Measurements from ENCODE around the gene TP73.

The TP73 gene

GRCh38 chr1:3670823-3671265, 18.5 kb downstream of the TP73 start:
- H3K27ac ChIP-seq, result no peak overlapping the region
- H3K4me2 ChIP-seq, result peak overlapping the region; percentile 57
- no peaks in the 10 kb centered on the region for H3K9me3 ChIP-seq
- H3K4me1 ChIP-seq, result peaks cover 91% of the 10 kb centered on the region
- H3K36me3 ChIP-seq, result no peaks in the 10 kb centered on the region
- no peaks in the 10 kb centered on the region for H4K20me1 ChIP-seq
- no peak overlapping the region for H3K9ac ChIP-seq
- H3K4me3 ChIP-seq, result no peak overlapping the region
- no peak for TF ChIP-seq Cebpa-rat (IDR thresholded peaks at IDR 0.05)
- H3K27me3 ChIP-seq, result no peaks in the 10 kb centered on the region

GRCh38 chr1:3671371-3672180, 19.3 kb downstream of the TP73 start:
- no peak for TF ChIP-seq Cebpa-rat (IDR thresholded peaks at IDR 0.05)
- H3K4me2 ChIP-seq, result peak overlapping the region; percentile 57

GRCh38 chr1:3672231-3672970, 20.1 kb downstream of the TP73 start:
- no peak overlapping the region for H3K4me3 ChIP-seq
- peak overlapping the region; percentile 44; the same call in 1 of the 2 replicates for H3K27ac ChIP-seq
- peak overlapping the region; percentile 10; the same call in 1 of the 2 replicates for H3K9ac ChIP-seq
- H3K27me3 ChIP-seq, result no peaks in the 10 kb centered on the region
- peaks cover 91% of the 10 kb centered on the region for H3K4me1 ChIP-seq
- no peaks in the 10 kb centered on the region for H4K20me1 ChIP-seq
- no peak for TF ChIP-seq Cebpa-rat (IDR thresholded peaks at IDR 0.05)
- peak overlapping the region; percentile 57 for H3K4me2 ChIP-seq
- H3K36me3 ChIP-seq, result no peaks in the 10 kb centered on the region
- H3K9me3 ChIP-seq, result no peaks in the 10 kb centered on the region

More at GRCh38 chr1:3671371-3672180, 19.3 kb downstream of the TP73 start:
- Histone ChIP-seq H3K9ac (peak overlapping the region; percentile 10; the same call in 1 of the 2 replicates), H3K27me3 (no peaks in the 10 kb centered on the region), H3K4me1 (peaks cover 91% of the 10 kb centered on the region), H4K20me1 (no peaks in the 10 kb centered on the region), H3K27ac (0 out of 2 replicates have a peak overlapping the region, but pooled peaks have one; percentile 44), H3K4me3 (no peak overlapping the region), H3K9me3 (no peaks in the 10 kb centered on the region), H3K36me3 (no peaks in the 10 kb centered on the region)

- peak overlapping the region; percentile 57 for H3K4me2 ChIP-seq
- peak overlapping the region; percentile 44; the same call in 1 of the 2 replicates for H3K27ac ChIP-seq
- H3K9me3 ChIP-seq, result no peaks in the 10 kb centered on the region
- H3K4me1 ChIP-seq, result peaks cover 91% of the 10 kb centered on the region
- H3K4me3 ChIP-seq, result no peak overlapping the region
- H3K27me3 ChIP-seq, result no peaks in the 10 kb centered on the region
- H4K20me1 ChIP-seq, result no peaks in the 10 kb centered on the region
- no peaks in the 10 kb centered on the region for H3K36me3 ChIP-seq
- H3K9ac ChIP-seq, result no peak overlapping the region
- no peak for TF ChIP-seq Cebpa-rat (IDR thresholded peaks at IDR 0.05)
Measured at GRCh38 chr1:3672971-3673361, 20.6 kb downstream of the TP73 start.

- Histone ChIP-seq H3K4me3 (no peak overlapping the region), H3K36me3 (no peaks in the 10 kb centered on the region), H3K4me1 (peaks cover 91% of the 10 kb centered on the region), H4K20me1 (no peaks in the 10 kb centered on the region), H3K27me3 (no peaks in the 10 kb centered on the region), H3K9ac (no peak overlapping the region), H3K4me2 (peak overlapping the region; percentile 57), H3K27ac (peak overlapping the region; percentile 60; the same call in 1 of the 2 replicates), H3K9me3 (no peaks in the 10 kb centered on the region)
- no peak for TF ChIP-seq Cebpa-rat (IDR thresholded peaks at IDR 0.05)
Measured at GRCh38 chr1:3673381-3674099, 21.2 kb downstream of the TP73 start.

- Histone ChIP-seq H3K27me3 (no peaks in the 10 kb centered on the region), H3K36me3 (no peaks in the 10 kb centered on the region), H3K9me3 (no peaks in the 10 kb centered on the region), H3K27ac (peak overlapping the region; percentile 60), H4K20me1 (no peaks in the 10 kb centered on the region), H3K4me2 (peak overlapping the region; percentile 57), H3K4me1 (peaks cover 91% of the 10 kb centered on the region), H3K4me3 (no peak overlapping the region), H3K9ac (no peak overlapping the region)
- no peak for TF ChIP-seq Cebpa-rat (IDR thresholded peaks at IDR 0.05)
Measured at GRCh38 chr1:3674100-3675094, 22.1 kb downstream of the TP73 start.

- peaks cover 99% of the 10 kb centered on the region for H3K4me1 ChIP-seq
- H3K4me3 ChIP-seq, result no peak overlapping the region
- peak overlapping the region; percentile 78; the same call in 1 of the 2 replicates for H3K9ac ChIP-seq
- H3K9me3 ChIP-seq, result no peaks in the 10 kb centered on the region
- H3K27me3 ChIP-seq, result no peaks in the 10 kb centered on the region
- peak overlapping the region; percentile 99 for H3K4me2 ChIP-seq
- TF ChIP-seq Cebpa-rat (IDR thresholded peaks at IDR 0.05), result no peak
- H3K27ac ChIP-seq, result peak overlapping the region; percentile 96
- H3K36me3 ChIP-seq, result no peaks in the 10 kb centered on the region
- no peaks in the 10 kb centered on the region for H4K20me1 ChIP-seq
Measured at GRCh38 chr1:3675436-3675835, 23.1 kb downstream of the TP73 start.

GRCh38 chr1:3676581-3677470, 24.5 kb downstream of the TP73 start:
- peak overlapping the region; percentile 56 for H3K4me3 ChIP-seq

More at GRCh38 chr1:3676581-3677470, 24.5 kb downstream of the TP73 start:
- Histone ChIP-seq H3K9me3 (no peaks in the 10 kb centered on the region), H3K27me3 (no peaks in the 10 kb centered on the region), H4K20me1 (no peaks in the 10 kb centered on the region), H3K36me3 (no peaks in the 10 kb centered on the region), H3K4me2 (peak overlapping the region; percentile 99), H3K4me1 (peaks cover 100% of the 10 kb centered on the region), H3K27ac (peak overlapping the region; percentile 96), H3K9ac (peak overlapping the region; percentile 78)
- no peak for TF ChIP-seq Cebpa-rat (IDR thresholded peaks at IDR 0.05)

All from BLaER1 (cell line).